ENCODE data around the gene MOSMO. TPM values are rescaled to one million over a fixed set of nuclear protein-coding genes. Genes with fewer than 3 reads are reported as not detected.
"Not testable (repeated sequence)": the region's sequence is repeated elsewhere in the genome, so short reads cannot be mapped to it uniquely, and the experiment has no call there.

MOSMO gene
- polyA plus RNA-seq, 3 donors: 0.95 to 9.1 (median 2.5) TPM

- peaks cover 32% of the 10 kb centered on the region for H3K79me2 ChIP-seq (ENCODE audit: insufficient read depth, low read length)
- H3K27ac Mint-ChIP-seq: no peak overlapping the region
- 94% methylated on average over 3 of the region's 5 CpGs for WGBS (ENCODE audit: insufficient coverage)
Observed at GRCh38 chr16:22022151-22022550, 14.2 kb downstream of the MOSMO start.

GRCh38 chr16:22023505-22023904 is 15.6 kb downstream of the MOSMO start:
- H3K27ac ChIP-seq (ENCODE audit: low read depth in 1 of 2, low read length in 2 of 2): no peak overlapping the region
- no peaks in the 10 kb centered on the region for H3K9me3 Mint-ChIP-seq
- no peak for DNase-seq
- no peaks in the 10 kb centered on the region for H3K9me3 ChIP-seq (replicated peaks in 1 of 2; ENCODE audit: control insufficient read depth in 1 of 2, insufficient read depth in 1 of 2, low read length in 2 of 2)
- TF ChIP-seq CTCF (IDR thresholded peaks at IDR 0.05): no peak
- no peaks in the 10 kb centered on the region for H3K36me3 ChIP-seq (replicated peaks in 1 of 2; ENCODE audit: control insufficient read depth in 1 of 2, insufficient read depth in 2 of 2, low read length in 2 of 2)
- no peak overlapping the region for H3K4me3 Mint-ChIP-seq
- WGBS (ENCODE audit: insufficient coverage): no CpG with 5 or more reads among the region's 1 CpG
- no peak overlapping the region for H3K4me3 ChIP-seq (replicated peaks in 1 of 3; ENCODE audit: low read depth in 2 of 3, low read length in 3 of 3)
- peaks cover 7% of the 10 kb centered on the region for H3K4me1 Mint-ChIP-seq
- no peaks in the 10 kb centered on the region for H3K27me3 ChIP-seq (ENCODE audit: control insufficient read depth in 2 of 2, insufficient read depth in 2 of 2, low read length in 2 of 2)
- no peak overlapping the region for H3K9ac ChIP-seq (ENCODE audit: insufficient read depth, low read length, poor library complexity, severe bottlenecking)
- peaks cover 54% of the 10 kb centered on the region for H4K20me1 ChIP-seq (ENCODE audit: insufficient read depth, low read length)
- H3K4me2 ChIP-seq (replicated peaks; ENCODE audit: extremely low read depth, low read length, poor library complexity, severe bottlenecking): no peak overlapping the region
- no peak overlapping the region for H3K27ac Mint-ChIP-seq
- intact Hi-C loops (cut with micrococcal nuclease): no loop called here
- no peaks in the 10 kb centered on the region for H3K4me1 ChIP-seq (ENCODE audit: control insufficient read depth in 1 of 2, insufficient read depth in 2 of 2, low read length in 2 of 2)
- peaks cover 23% of the 10 kb centered on the region for H3K79me2 ChIP-seq (ENCODE audit: insufficient read depth, low read length)
- no peaks in the 10 kb centered on the region for H3K27me3 Mint-ChIP-seq (ENCODE audit: low read depth in 3 of 3)
- no peak overlapping the region for H2AFZ ChIP-seq (ENCODE audit: insufficient read depth, low read depth, low read length, poor library complexity, severe bottlenecking)
- peaks cover 0 to 4% of the 10 kb centered on the region in 2 donors for H3K36me3 Mint-ChIP-seq

More at GRCh38 chr16:22022151-22022550, 14.2 kb downstream of the MOSMO start:
- DNase-seq: no peak
- H3K36me3 Mint-ChIP-seq: peaks cover 0 to 4% of the 10 kb centered on the region in 2 donors
- intact Hi-C loops (cut with micrococcal nuclease): no loop called here
- Histone ChIP-seq H3K4me3 (replicated peaks in 1 of 3; ENCODE audit: low read depth in 2 of 3, low read length in 3 of 3) (no peak overlapping the region), H3K9ac (ENCODE audit: insufficient read depth, low read length, poor library complexity, severe bottlenecking) (no peak overlapping the region), H3K4me2 (replicated peaks; ENCODE audit: extremely low read depth, low read length, poor library complexity, severe bottlenecking) (no peak overlapping the region), H3K36me3 (replicated peaks in 1 of 2; ENCODE audit: control insufficient read depth in 1 of 2, insufficient read depth in 2 of 2, low read length in 2 of 2) (no peaks in the 10 kb centered on the region), H3K4me1 (ENCODE audit: control insufficient read depth in 1 of 2, insufficient read depth in 2 of 2, low read length in 2 of 2) (no peaks in the 10 kb centered on the region), H3K27ac (ENCODE audit: low read depth in 1 of 2, low read length in 2 of 2) (no peak overlapping the region), H3K27me3 (ENCODE audit: control insufficient read depth in 2 of 2, insufficient read depth in 2 of 2, low read length in 2 of 2) (no peaks in the 10 kb centered on the region), H4K20me1 (ENCODE audit: insufficient read depth, low read length) (peaks cover 56% of the 10 kb centered on the region), H3K9me3 (replicated peaks in 1 of 2; ENCODE audit: control insufficient read depth in 1 of 2, insufficient read depth in 1 of 2, low read length in 2 of 2) (no peaks in the 10 kb centered on the region), H2AFZ (ENCODE audit: insufficient read depth, low read depth, low read length, poor library complexity, severe bottlenecking) (no peak overlapping the region)
- TF ChIP-seq CTCF (IDR thresholded peaks at IDR 0.05): no peak
- H3K4me3 Mint-ChIP-seq: no peak overlapping the region
- H3K9me3 Mint-ChIP-seq: no peaks in the 10 kb centered on the region
- peaks cover 14% of the 10 kb centered on the region for H3K4me1 Mint-ChIP-seq
- no peaks in the 10 kb centered on the region for H3K27me3 Mint-ChIP-seq (ENCODE audit: low read depth in 3 of 3)

- Histone ChIP-seq H3K79me2 (ENCODE audit: insufficient read depth, low read length) (peaks cover 15% of the 10 kb centered on the region), H4K20me1 (ENCODE audit: insufficient read depth, low read length) (peaks cover 42% of the 10 kb centered on the region)
- H3K9ac ChIP-seq (ENCODE audit: insufficient read depth, low read length, poor library complexity, severe bottlenecking); H3K9me3 ChIP-seq (replicated peaks in 1 of 2; ENCODE audit: control insufficient read depth in 1 of 2, insufficient read depth in 1 of 2, low read length in 2 of 2); H3K36me3 ChIP-seq (replicated peaks in 1 of 2; ENCODE audit: control insufficient read depth in 1 of 2, insufficient read depth in 2 of 2, low read length in 2 of 2); H3K4me1 ChIP-seq (ENCODE audit: control insufficient read depth in 1 of 2, insufficient read depth in 2 of 2, low read length in 2 of 2); H3K36me3 Mint-ChIP-seq; H3K9me3 Mint-ChIP-seq; H3K27ac Mint-ChIP-seq; H2AFZ ChIP-seq (ENCODE audit: insufficient read depth, low read depth, low read length, poor library complexity, severe bottlenecking); H3K27me3 Mint-ChIP-seq (ENCODE audit: low read depth in 3 of 3); H3K27me3 ChIP-seq (ENCODE audit: control insufficient read depth in 2 of 2, insufficient read depth in 2 of 2, low read length in 2 of 2); H3K4me3 ChIP-seq (replicated peaks in 1 of 3; ENCODE audit: low read depth in 2 of 3, low read length in 3 of 3); H3K4me3 Mint-ChIP-seq; H3K4me2 ChIP-seq (replicated peaks; ENCODE audit: extremely low read depth, low read length, poor library complexity, severe bottlenecking); H3K27ac ChIP-seq (ENCODE audit: low read depth in 1 of 2, low read length in 2 of 2); H3K4me1 Mint-ChIP-seq; intact Hi-C loops (cut with micrococcal nuclease); DNase-seq: not testable (repeated sequence)
- WGBS (ENCODE audit: insufficient coverage): no CpG with 5 or more reads among the region's 4 CpGs
Observed at GRCh38 chr16:22024785-22025184, 16.9 kb downstream of the MOSMO start.

All from CD14-positive monocyte (primary cell).